Measurements from ENCODE around the gene ST8SIA5.

Gene ST8SIA5

DNA sequence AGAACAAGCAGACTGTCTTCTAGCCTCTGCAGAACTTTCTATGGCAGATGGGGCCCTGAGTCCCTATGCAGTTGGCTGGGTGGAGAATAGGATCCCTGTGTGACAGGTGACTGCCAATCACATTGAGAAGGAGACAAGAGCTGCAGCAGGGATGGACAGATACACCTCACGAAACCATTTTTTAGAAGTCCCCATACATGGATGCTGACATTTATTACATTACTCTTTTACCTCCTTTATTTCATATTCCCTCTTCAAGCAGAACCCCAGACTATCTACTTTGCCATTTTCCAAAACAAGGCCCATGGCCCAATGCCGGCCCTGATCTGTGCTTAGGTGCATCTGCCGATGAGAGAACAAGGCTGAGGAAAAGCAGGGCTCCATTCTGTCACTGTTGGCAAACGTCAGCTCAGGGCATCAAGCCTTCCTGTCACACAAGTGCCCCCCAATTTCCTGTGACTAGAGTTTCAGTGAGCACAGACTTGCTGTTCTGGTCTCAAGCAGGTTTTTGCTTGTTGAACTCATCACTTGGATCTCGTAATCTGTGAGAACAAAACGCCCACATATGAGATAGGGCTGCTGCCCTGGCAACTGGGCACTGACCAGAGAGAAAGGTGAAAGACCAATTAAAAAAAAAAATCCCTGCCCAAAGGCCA lies 135.6 kb downstream of the ST8SIA5 start:
- TF ChIP-seq, protein P1, sequence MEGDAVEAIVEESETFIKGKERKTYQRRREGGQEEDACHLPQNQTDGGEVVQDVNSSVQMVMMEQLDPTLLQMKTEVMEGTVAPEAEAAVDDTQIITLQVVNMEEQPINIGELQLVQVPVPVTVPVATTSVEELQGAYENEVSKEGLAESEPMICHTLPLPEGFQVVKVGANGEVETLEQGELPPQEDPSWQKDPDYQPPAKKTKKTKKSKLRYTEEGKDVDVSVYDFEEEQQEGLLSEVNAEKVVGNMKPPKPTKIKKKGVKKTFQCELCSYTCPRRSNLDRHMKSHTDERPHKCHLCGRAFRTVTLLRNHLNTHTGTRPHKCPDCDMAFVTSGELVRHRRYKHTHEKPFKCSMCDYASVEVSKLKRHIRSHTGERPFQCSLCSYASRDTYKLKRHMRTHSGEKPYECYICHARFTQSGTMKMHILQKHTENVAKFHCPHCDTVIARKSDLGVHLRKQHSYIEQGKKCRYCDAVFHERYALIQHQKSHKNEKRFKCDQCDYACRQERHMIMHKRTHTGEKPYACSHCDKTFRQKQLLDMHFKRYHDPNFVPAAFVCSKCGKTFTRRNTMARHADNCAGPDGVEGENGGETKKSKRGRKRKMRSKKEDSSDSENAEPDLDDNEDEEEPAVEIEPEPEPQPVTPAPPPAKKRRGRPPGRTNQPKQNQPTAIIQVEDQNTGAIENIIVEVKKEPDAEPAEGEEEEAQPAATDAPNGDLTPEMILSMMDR (conservative IDR thresholded peaks at IDR 0.05) = no peak
- no peak overlapping the region for H3K27ac ChIP-seq

DNA sequence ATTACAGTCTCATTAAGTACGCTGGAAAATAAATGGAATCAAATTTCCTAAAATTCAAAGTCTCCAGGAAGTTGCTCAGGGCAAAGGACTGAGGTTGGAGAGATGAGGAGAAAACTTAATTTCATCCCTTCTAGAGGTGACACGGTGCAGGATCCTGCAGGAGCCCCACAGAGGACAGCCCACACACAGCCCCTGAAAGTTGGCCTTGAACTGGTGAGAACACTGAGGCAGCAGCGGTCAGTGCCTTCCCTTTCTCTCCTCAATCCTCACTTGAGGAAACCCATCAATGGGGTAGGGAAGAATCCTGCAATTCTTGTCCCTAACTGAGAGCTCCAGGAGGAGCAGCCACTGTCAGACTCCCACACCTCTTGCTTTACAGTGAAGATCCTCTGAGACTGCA lies 137.3 kb downstream of the ST8SIA5 start:
- no peak overlapping the region for H3K27ac ChIP-seq
- TF ChIP-seq, protein P1 (conservative IDR thresholded peaks at IDR 0.05) = no peak
